GM12878 (cell line): Measurements from ENCODE around the gene RAD51AP1. TPM values are rescaled to one million over a fixed set of nuclear protein-coding genes. Genes with fewer than 3 reads are reported as not detected.

ENCODE experiments used
- ATAC-seq: fragments of 200-7000 bp; cut with Tn5 transposase; 3 replicates; pipeline ENCODE4 v1.9.1; 2020; ENCODE audit warnings: mild to moderate bottlenecking, moderate library complexity
- BruUV-seq: library from RNA; stranded (reverse); fragments of 400-500 nt; replicated peaks from 2 replicates; lab custom pipeline; 2021; lab: Mats Ljungman, UMichigan
- CTCF ChIA-PET: fragments of 300-600 bp; sonication (Branson Sonifier 250); formaldehyde crosslinking; extraction: SDS; loops from one replicate; lab custom pipeline; 2021; ENCODE audit warnings: inconsistent platforms; lab: Yijun Ruan, JAX
- POLR2A ChIA-PET: fragments of 350-600 bp; formaldehyde crosslinking; extraction: SDS; loops from one replicate; lab custom pipeline; 2021; ENCODE audit warnings: inconsistent platforms; lab: Charles Lee
- RAD21 ChIA-PET: fragments of 300-600 bp; sonication (Branson Sonifier 250); formaldehyde crosslinking; loops from one replicate; lab custom pipeline; 2023; ENCODE audit warnings: antibody characterized with exemption; ENCODE audit not compliant: unreplicated experiment; lab: Charles Lee
- SMC1A ChIA-PET: fragments of 300-600 bp; sonication (Branson Sonifier 250); formaldehyde crosslinking; loops from one replicate; lab custom pipeline; 2023; ENCODE audit not compliant: unreplicated experiment, uncharacterized antibody; lab: Charles Lee
- DNase-seq: peaks from one replicate; pipeline ENCODE4 v3.0.0-alpha.2; 2011; ENCODE audit warnings: low read depth, low spot score
- FAIRE-seq: peaks from 3 replicates; lab custom pipeline; 2011; peaks lifted over from hg19 to GRCh38; lab: Jason Lieb, UNC
- H2AFZ ChIP-seq: 2 replicates; pipeline ENCODE4 v1.6.0; 2011; ENCODE audit warnings: low read depth, low read length, control low read depth; ENCODE audit not compliant: control insufficient read depth
- H3K27ac ChIP-seq: 2 replicates; pipeline ENCODE4 v1.5.1; 2011; ENCODE audit warnings: control low read depth; ENCODE audit not compliant: control insufficient read depth, insufficient read depth
- H3K27me3 ChIP-seq, 2 experiments: replicated peaks in 1 of 2; 2 replicates each; pipeline versions ENCODE4 v1.6.0 to v1.6.1; 2011; ENCODE audit warnings: low read length in 1 of 2; ENCODE audit not compliant: control insufficient read depth in 2 of 2, insufficient read depth in 2 of 2
- H3K36me3 ChIP-seq, 2 experiments: 2 replicates each; pipeline ENCODE4 v1.5.1; 2011; ENCODE audit warnings: low read length in 1 of 2; ENCODE audit not compliant: control insufficient read depth in 2 of 2, insufficient read depth in 2 of 2
- H3K4me1 ChIP-seq: 2 replicates; pipeline ENCODE4 v1.6.1; 2011; ENCODE audit warnings: mild to moderate bottlenecking, low read length, moderate library complexity, mixed read lengths; ENCODE audit not compliant: control insufficient read depth, insufficient read depth
- H3K4me2 ChIP-seq: 2 replicates; pipeline ENCODE4 v1.6.0; 2011; ENCODE audit warnings: control low read depth; ENCODE audit not compliant: control insufficient read depth, insufficient read depth
- H3K4me3 ChIP-seq: fragments of 200-600 bp; sonication (generic); 2 replicates; pipeline ENCODE4 v1.5.1; 2016
- H3K79me2 ChIP-seq: 2 replicates; pipeline ENCODE4 v1.6.0; 2011; ENCODE audit warnings: low read length; ENCODE audit not compliant: control insufficient read depth, insufficient read depth
- H3K9ac ChIP-seq: 2 replicates; pipeline ENCODE4 v1.8.0; 2011; ENCODE audit warnings: low read length, control low read depth, mixed read lengths; ENCODE audit not compliant: control insufficient read depth, insufficient read depth
- H3K9me3 ChIP-seq: replicated peaks from 3 replicates; pipeline ENCODE4 v1.5.1; 2011; ENCODE audit warnings: mild to moderate bottlenecking, low read length; ENCODE audit not compliant: control insufficient read depth, insufficient read depth
- H4K20me1 ChIP-seq: 2 replicates; pipeline ENCODE4 v1.6.0; 2011; ENCODE audit not compliant: control insufficient read depth, insufficient read depth
- BRCA1 ChIP-seq: IDR thresholded peaks from 2 replicates; pipeline ENCODE4 v1.6.1; 2011; ENCODE audit warnings: low read depth, low read length, improper control_type of control experiment
- ETV6 ChIP-seq, 2 experiments: fragments of 450-650 bp in 1 of 2; IDR thresholded peaks in 1 of 2; conservative IDR thresholded peaks in 1 of 2; 2 replicates each; pipeline ENCODE4 v1.6.1; 2014; ENCODE audit warnings: antibody characterized with exemption in 1 of 2, borderline replicate concordance in 1 of 2, low read depth in 1 of 2, mild to moderate bottlenecking in 1 of 2, moderate library complexity in 1 of 2
- MTA3 ChIP-seq: IDR thresholded peaks from 2 replicates; pipeline ENCODE4 v1.6.1; 2012; ENCODE audit warnings: low read length, inconsistent platforms, borderline replicate concordance
- NFYB ChIP-seq: IDR thresholded peaks from 2 replicates; pipeline ENCODE4 v1.6.1; 2011; ENCODE audit warnings: low read depth, mild to moderate bottlenecking, low read length, improper control_type of control experiment, moderate library complexity; ENCODE audit not compliant: insufficient read depth
- NR2C2 ChIP-seq: IDR thresholded peaks from 2 replicates; pipeline ENCODE4 v1.6.1; 2011; ENCODE audit warnings: borderline replicate concordance, low read depth; ENCODE audit not compliant: control insufficient read depth, insufficient read length
- SIN3A ChIP-seq: IDR thresholded peaks from 2 replicates; pipeline ENCODE4 v1.6.1; 2012; ENCODE audit warnings: low read depth, low read length, improper control_type of control experiment
- SREBF1 ChIP-seq: IDR thresholded peaks from 2 replicates; pipeline ENCODE4 v1.6.1; 2012; ENCODE audit warnings: mild to moderate bottlenecking, low read length
- TARDBP ChIP-seq: IDR thresholded peaks from 2 replicates; pipeline ENCODE4 v1.6.1; 2016; ENCODE audit warnings: borderline replicate concordance
- WGBS: methylation state at CpG from one replicate; pipeline ENCODE4 v1.1.6; 2016; ENCODE audit warnings: low lambda C conversion rate; ENCODE audit not compliant: insufficient replicate concordance, insufficient coverage; ENCODE audit errors: missing lambda C conversion rate; 5-methylcytosine and 5-hydroxymethylcytosine counted together
- in situ Hi-C: fragments of 300-500 bp; cut with MboI; formaldehyde crosslinking; loops from 9 replicates; pipeline ENCODE4 v1.14.3; 2018; ENCODE audit warnings: mixed read lengths
- intact Hi-C: fragments of 100-400 bp; cut with micrococcal nuclease; formaldehyde crosslinking; loops from one replicate; pipeline ENCODE4 v1.14.2; 2022; ENCODE audit not compliant: unreplicated experiment
- polyA plus RNA-seq, 11 experiments: library from polyadenylated mRNA; depleted of rRNA in 4 of 11; unstranded in 6 of 11; stranded (reverse) in 5 of 11; fragments of >200 nt; fragmentation: Nextera tagmentation in 4 of 11; fragmentation: Illumina TruSeq in 1 of 11; extraction: Ambion mirVana in 4 of 11; extraction: Trizol in 1 of 11; gene quantifications; 1 replicate in 1 of 11; 2 replicates in 10 of 11; pipeline versions ENCODE4 v1.2.1 to v1.2.3, GENCODE V29; 2011 to 2016; ENCODE audit warnings: inconsistent platforms in 2 of 11, missing spikeins in 2 of 11, low read depth in 1 of 11
- total RNA-seq, 4 experiments: library from RNA; depleted of rRNA in 3 of 4; stranded (reverse); fragments of >200 nt in 3 of 4; fragmentation: Illumina TruSeq in 1 of 4; extraction: Trizol in 1 of 4; gene quantifications; 2 replicates each; pipeline versions ENCODE4 v1.2.1 to v1.2.3, GENCODE V29; 2013 to 2021
- TF ChIP-seq, protein P1 (sequence below): fragments of 450-650 bp; IDR thresholded peaks from 2 replicates; pipeline ENCODE4 v1.6.1; 2017; ENCODE audit warnings: mild to moderate bottlenecking
- TF ChIP-seq, protein P2 (sequence below): fragments of 450-650 bp; IDR thresholded peaks from 2 replicates; pipeline ENCODE4 v1.6.1; 2017; ENCODE audit warnings: low read depth, mild to moderate bottlenecking, moderate library complexity
- TF ChIP-seq, protein P3 (sequence below): fragments of 450-650 bp; IDR thresholded peaks from 2 replicates; pipeline ENCODE4 v1.6.1; 2017; ENCODE audit warnings: mild to moderate bottlenecking, moderate library complexity
- TF ChIP-seq, protein P4 (sequence below): IDR thresholded peaks from 2 replicates; pipeline ENCODE4 v1.6.1; 2012; ENCODE audit warnings: low read depth, low read length, improper control_type of control experiment
- TF ChIP-seq, protein P5 (sequence below): IDR thresholded peaks from 2 replicates; pipeline ENCODE4 v1.6.1; 2012; ENCODE audit warnings: low read depth, low read length, improper control_type of control experiment

Gene RAD51AP1
- total and polyA plus RNA-seq, 10 of the 15 experiments (the other 5 are each of a cell fraction or from before 2014, with no cell fraction given) = 22.3 to 86.0 (median 50.9) TPM

DNA sequence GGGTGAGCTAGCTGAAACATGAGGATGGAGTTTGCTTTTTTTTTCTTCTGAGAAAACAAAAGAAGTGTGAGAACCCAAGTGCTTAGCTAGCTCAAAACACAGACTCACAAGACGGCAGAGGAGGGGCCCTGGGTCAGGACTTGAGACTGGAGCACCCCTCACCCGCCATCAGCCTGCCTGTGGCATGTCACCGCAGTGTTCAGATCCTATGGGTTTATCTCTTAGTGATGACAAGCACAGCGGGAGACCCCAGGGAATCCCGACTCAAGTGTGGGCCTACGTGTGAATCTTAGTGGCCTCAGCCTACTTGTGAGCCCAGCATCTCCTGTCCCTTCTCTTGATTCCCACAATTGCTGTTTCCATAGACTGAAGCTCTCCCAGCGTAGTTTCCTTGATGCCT is 46.2 kb downstream of the RAD51AP1 start:
- Histone ChIP-seq H3K27ac (no peak overlapping the region), H2AFZ (no peak overlapping the region), H3K79me2 (no peaks in the 10 kb centered on the region), H3K9ac (no peak overlapping the region), H3K4me3 (no peak overlapping the region), H3K36me3 (no peaks in the 10 kb centered on the region), H3K4me1 (no peaks in the 10 kb centered on the region), H3K4me2 (no peak overlapping the region), H4K20me1 (no peaks in the 10 kb centered on the region), H3K27me3 (no peaks in the 10 kb centered on the region), H3K9me3 (no peaks in the 10 kb centered on the region)
- CTCF ChIA-PET = interaction anchor here (0.7 kb wide), 1 partner anchor 58 kb away, joined by 3 read pairs; no protein-coding TSS in a partner anchor
- SMC1A ChIA-PET = no interaction called here
- RAD21 ChIA-PET = no interaction called here
- in situ Hi-C loops = no loop called here
- POLR2A ChIA-PET = interaction anchor here (0.7 kb wide), 1 partner anchor 67 kb away, joined by 3 read pairs; no protein-coding TSS in a partner anchor
- no peak for ATAC-seq
- no peak for DNase-seq
- no peak for FAIRE-seq
- 57% methylated on average over 7 of the region's 7 CpGs for WGBS
- BruUV-seq = no TSS peak
- intact Hi-C loops = no loop called here
- TF ChIP-seq SREBF1 (no peak), NFYB (no peak), SIN3A (no peak), MTA3 (no peak), TARDBP (no peak), ETV6 (conservative IDR thresholded peaks at IDR 0.05 in 1 of 2, IDR thresholded peaks at IDR 0.05 in 1 of 2; ENCODE audit: borderline replicate concordance in 1 of 2, low read depth in 1 of 2) (no peak), BRCA1 (no peak), NR2C2 (no peak)
- TF ChIP-seq, protein P1, sequence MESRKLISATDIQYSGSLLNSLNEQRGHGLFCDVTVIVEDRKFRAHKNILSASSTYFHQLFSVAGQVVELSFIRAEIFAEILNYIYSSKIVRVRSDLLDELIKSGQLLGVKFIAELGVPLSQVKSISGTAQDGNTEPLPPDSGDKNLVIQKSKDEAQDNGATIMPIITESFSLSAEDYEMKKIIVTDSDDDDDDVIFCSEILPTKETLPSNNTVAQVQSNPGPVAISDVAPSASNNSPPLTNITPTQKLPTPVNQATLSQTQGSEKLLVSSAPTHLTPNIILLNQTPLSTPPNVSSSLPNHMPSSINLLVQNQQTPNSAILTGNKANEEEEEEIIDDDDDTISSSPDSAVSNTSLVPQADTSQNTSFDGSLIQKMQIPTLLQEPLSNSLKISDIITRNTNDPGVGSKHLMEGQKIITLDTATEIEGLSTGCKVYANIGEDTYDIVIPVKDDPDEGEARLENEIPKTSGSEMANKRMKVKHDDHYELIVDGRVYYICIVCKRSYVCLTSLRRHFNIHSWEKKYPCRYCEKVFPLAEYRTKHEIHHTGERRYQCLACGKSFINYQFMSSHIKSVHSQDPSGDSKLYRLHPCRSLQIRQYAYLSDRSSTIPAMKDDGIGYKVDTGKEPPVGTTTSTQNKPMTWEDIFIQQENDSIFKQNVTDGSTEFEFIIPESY = no peak
- TF ChIP-seq, protein P2, sequence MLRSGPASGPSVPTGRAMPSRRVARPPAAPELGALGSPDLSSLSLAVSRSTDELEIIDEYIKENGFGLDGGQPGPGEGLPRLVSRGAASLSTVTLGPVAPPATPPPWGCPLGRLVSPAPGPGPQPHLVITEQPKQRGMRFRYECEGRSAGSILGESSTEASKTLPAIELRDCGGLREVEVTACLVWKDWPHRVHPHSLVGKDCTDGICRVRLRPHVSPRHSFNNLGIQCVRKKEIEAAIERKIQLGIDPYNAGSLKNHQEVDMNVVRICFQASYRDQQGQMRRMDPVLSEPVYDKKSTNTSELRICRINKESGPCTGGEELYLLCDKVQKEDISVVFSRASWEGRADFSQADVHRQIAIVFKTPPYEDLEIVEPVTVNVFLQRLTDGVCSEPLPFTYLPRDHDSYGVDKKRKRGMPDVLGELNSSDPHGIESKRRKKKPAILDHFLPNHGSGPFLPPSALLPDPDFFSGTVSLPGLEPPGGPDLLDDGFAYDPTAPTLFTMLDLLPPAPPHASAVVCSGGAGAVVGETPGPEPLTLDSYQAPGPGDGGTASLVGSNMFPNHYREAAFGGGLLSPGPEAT = no peak
- TF ChIP-seq, protein P3, sequence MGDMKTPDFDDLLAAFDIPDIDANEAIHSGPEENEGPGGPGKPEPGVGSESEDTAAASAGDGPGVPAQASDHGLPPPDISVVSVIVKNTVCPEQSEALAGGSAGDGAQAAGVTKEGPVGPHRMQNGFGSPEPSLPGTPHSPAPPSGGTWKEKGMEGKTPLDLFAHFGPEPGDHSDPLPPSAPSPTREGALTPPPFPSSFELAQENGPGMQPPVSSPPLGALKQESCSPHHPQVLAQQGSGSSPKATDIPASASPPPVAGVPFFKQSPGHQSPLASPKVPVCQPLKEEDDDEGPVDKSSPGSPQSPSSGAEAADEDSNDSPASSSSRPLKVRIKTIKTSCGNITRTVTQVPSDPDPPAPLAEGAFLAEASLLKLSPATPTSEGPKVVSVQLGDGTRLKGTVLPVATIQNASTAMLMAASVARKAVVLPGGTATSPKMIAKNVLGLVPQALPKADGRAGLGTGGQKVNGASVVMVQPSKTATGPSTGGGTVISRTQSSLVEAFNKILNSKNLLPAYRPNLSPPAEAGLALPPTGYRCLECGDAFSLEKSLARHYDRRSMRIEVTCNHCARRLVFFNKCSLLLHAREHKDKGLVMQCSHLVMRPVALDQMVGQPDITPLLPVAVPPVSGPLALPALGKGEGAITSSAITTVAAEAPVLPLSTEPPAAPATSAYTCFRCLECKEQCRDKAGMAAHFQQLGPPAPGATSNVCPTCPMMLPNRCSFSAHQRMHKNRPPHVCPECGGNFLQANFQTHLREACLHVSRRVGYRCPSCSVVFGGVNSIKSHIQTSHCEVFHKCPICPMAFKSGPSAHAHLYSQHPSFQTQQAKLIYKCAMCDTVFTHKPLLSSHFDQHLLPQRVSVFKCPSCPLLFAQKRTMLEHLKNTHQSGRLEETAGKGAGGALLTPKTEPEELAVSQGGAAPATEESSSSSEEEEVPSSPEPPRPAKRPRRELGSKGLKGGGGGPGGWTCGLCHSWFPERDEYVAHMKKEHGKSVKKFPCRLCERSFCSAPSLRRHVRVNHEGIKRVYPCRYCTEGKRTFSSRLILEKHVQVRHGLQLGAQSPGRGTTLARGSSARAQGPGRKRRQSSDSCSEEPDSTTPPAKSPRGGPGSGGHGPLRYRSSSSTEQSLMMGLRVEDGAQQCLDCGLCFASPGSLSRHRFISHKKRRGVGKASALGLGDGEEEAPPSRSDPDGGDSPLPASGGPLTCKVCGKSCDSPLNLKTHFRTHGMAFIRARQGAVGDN = no peak
- TF ChIP-seq, protein P4, sequence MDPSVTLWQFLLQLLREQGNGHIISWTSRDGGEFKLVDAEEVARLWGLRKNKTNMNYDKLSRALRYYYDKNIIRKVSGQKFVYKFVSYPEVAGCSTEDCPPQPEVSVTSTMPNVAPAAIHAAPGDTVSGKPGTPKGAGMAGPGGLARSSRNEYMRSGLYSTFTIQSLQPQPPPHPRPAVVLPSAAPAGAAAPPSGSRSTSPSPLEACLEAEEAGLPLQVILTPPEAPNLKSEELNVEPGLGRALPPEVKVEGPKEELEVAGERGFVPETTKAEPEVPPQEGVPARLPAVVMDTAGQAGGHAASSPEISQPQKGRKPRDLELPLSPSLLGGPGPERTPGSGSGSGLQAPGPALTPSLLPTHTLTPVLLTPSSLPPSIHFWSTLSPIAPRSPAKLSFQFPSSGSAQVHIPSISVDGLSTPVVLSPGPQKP = no peak
- TF ChIP-seq, protein P5, sequence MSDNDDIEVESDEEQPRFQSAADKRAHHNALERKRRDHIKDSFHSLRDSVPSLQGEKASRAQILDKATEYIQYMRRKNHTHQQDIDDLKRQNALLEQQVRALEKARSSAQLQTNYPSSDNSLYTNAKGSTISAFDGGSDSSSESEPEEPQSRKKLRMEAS = no peak
